WTC11 (cell line): ENCODE measurements around the gene SNX25. TPM values are rescaled to one million over a fixed set of nuclear protein-coding genes. Genes with fewer than 3 reads are reported as not detected.

Experiments used
- AFF4 ChIP-seq: sonication (generic); formaldehyde crosslinking; IDR thresholded peaks from 2 replicates; pipeline ENCODE4 v1.8.1; 2023; ENCODE audit warnings: mild to moderate bottlenecking, missing genetic modification reagents, borderline replicate concordance
- ERG ChIP-seq: fragments of 250-450 bp; sonication (Bioruptor Pico); IDR thresholded peaks from 2 replicates; pipeline ENCODE4 v1.8.0; 2021; ENCODE audit warnings: mild to moderate bottlenecking
- GRHL2 ChIP-seq: fragments of 250-450 bp; sonication (Bioruptor Pico); IDR thresholded peaks from 2 replicates; pipeline ENCODE4 v1.8.0; 2022; ENCODE audit warnings: mild to moderate bottlenecking, moderate library complexity; ENCODE audit not compliant: insufficient replicate concordance, severe bottlenecking
- HMGA2 ChIP-seq: fragments of 250-450 bp; sonication (Bioruptor Pico); IDR thresholded peaks from 2 replicates; pipeline ENCODE4 v1.4.0; 2021; ENCODE audit warnings: mild to moderate bottlenecking, moderate library complexity
- HMGXB4 ChIP-seq: sonication (generic); formaldehyde crosslinking; IDR thresholded peaks from 2 replicates; pipeline ENCODE4 v1.8.1; 2023; ENCODE audit warnings: mild to moderate bottlenecking, moderate library complexity, missing genetic modification reagents
- IRF2 ChIP-seq: sonication (generic); formaldehyde crosslinking; IDR thresholded peaks from 2 replicates; pipeline ENCODE4 v1.8.0; 2022; ENCODE audit warnings: low read depth, missing genetic modification reagents, borderline replicate concordance
- JUN ChIP-seq: sonication (generic); formaldehyde crosslinking; IDR thresholded peaks from 2 replicates; pipeline ENCODE4 v1.8.0; 2023; ENCODE audit warnings: mild to moderate bottlenecking, missing genetic modification reagents
- KAT7 ChIP-seq: sonication (generic); formaldehyde crosslinking; IDR thresholded peaks from 2 replicates; pipeline ENCODE4 v1.8.1; 2023; ENCODE audit warnings: missing genetic modification reagents, mild to moderate bottlenecking, borderline replicate concordance
- NFYB ChIP-seq: sonication (generic); formaldehyde crosslinking; conservative IDR thresholded peaks from 2 replicates; pipeline ENCODE4 v1.8.0; 2022; ENCODE audit warnings: low read depth, missing genetic modification reagents
- TCF7 ChIP-seq: sonication (generic); formaldehyde crosslinking; IDR thresholded peaks from 2 replicates; pipeline ENCODE4 v1.8.0; 2022; ENCODE audit warnings: mild to moderate bottlenecking, low read depth, missing genetic modification reagents, moderate library complexity
- TEAD1 ChIP-seq: sonication (generic); formaldehyde crosslinking; IDR thresholded peaks from 2 replicates; pipeline ENCODE4 v1.8.0; 2022; ENCODE audit warnings: mild to moderate bottlenecking, missing genetic modification reagents
- TP53 ChIP-seq: sonication (generic); formaldehyde crosslinking; IDR thresholded peaks from 2 replicates; pipeline ENCODE4 v1.8.1; 2023; ENCODE audit warnings: mild to moderate bottlenecking, missing genetic modification reagents
- ZNF138 ChIP-seq: sonication (generic); formaldehyde crosslinking; conservative IDR thresholded peaks from 2 replicates; pipeline ENCODE4 v1.8.1; 2022; ENCODE audit warnings: mild to moderate bottlenecking, moderate library complexity, missing genetic modification reagents
- ZNF423 ChIP-seq: fragments of 250-450 bp; sonication (Bioruptor Pico); IDR thresholded peaks from 2 replicates; pipeline ENCODE4 v2.1.2; 2022; ENCODE audit warnings: mild to moderate bottlenecking, moderate library complexity
- ZNF671 ChIP-seq: fragments of 250-450 bp; sonication (Bioruptor Pico); IDR thresholded peaks from 2 replicates; pipeline ENCODE4 v1.8.0; 2021; ENCODE audit warnings: mild to moderate bottlenecking
- total RNA-seq: library from RNA; stranded (reverse); gene quantifications from 3 replicates; pipeline ENCODE4 v1.2.3, GENCODE V29; 2021
- TF ChIP-seq, protein P1 (sequence below): sonication (generic); formaldehyde crosslinking; IDR thresholded peaks from 2 replicates; pipeline ENCODE4 v1.8.0; 2022; ENCODE audit warnings: mild to moderate bottlenecking, missing genetic modification reagents
- TF ChIP-seq, protein P2 (sequence below): fragments of 250-450 bp; sonication (Bioruptor Pico); IDR thresholded peaks from 2 replicates; pipeline ENCODE4 v1.9.0; 2021; ENCODE audit warnings: moderate library complexity, mild to moderate bottlenecking, inconsistent platforms, borderline replicate concordance
- TF ChIP-seq, protein P3 (sequence below): sonication (generic); formaldehyde crosslinking; IDR thresholded peaks from 2 replicates; pipeline ENCODE4 v1.8.0; 2022; ENCODE audit warnings: mild to moderate bottlenecking, missing genetic modification reagents
- TF ChIP-seq, protein P4 (sequence below): sonication (generic); formaldehyde crosslinking; IDR thresholded peaks from 2 replicates; pipeline ENCODE4 v1.8.1; 2023; ENCODE audit warnings: mild to moderate bottlenecking, missing genetic modification reagents, moderate library complexity

Gene SNX25
- total RNA-seq, 1 experiment from 2014 or later, result 16.9 TPM

DNA sequence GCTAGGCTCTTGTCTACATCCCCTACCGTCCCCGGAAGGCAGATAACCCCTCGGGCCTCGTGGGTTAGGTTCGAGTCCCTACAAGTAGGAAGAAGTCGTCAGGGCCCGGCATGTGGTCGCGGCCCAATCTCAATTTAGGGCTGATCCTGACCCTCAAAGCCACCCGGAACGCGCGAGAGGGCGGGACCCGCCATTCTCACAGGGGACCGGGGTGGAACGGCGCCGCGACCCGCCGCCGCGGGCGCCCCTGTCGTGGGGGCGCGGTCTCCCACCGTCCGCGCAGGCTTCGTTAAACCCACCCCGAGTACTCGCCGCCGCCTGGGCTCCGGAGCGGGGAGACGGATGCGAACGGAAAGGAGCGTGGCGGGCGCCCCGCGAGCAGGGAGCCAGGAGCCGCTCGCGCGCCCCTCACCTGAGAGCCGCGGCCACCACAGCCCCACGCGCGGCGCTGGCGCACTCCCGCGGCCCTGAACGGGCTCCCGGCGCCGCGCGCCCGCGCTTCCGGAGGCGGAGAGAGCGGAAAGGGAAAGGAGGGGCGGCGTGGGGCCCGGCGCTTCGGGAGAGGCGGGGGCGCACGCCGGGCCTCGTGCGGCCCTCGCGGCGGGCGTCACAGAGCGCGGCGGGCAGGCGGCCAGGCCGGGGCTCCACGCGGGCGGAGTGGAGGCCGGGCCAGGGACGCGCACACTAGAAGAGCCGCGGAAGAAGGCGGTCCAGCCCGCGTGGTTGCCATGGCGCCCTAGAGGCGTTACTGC lies 5.7 kb upstream of the SNX25 start, which contains the start of gene CFAP97 (continued):
- TF ChIP-seq, protein P1, sequence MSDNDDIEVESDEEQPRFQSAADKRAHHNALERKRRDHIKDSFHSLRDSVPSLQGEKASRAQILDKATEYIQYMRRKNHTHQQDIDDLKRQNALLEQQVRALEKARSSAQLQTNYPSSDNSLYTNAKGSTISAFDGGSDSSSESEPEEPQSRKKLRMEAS (CRISPR knock-in tag), result peak; percentile 68; the same call in 1 of the 2 replicates
- TF ChIP-seq AFF4 (no peak), HMGA2 (no peak), TCF7 (CRISPR knock-in tag) (peak; percentile 78; the same call in 1 of the 2 replicates), TEAD1 (peak; percentile 81), ERG (CRISPR knock-in tag) (no peak), NFYB (CRISPR knock-in tag) (0 out of 2 replicates have a peak, but pooled peaks have one; percentile 33), IRF2 (CRISPR knock-in tag) (0 out of 2 replicates have a peak, but pooled peaks have one; percentile 41), ZNF138 (CRISPR knock-in tag) (no peak), ZNF671 (CRISPR knock-in tag) (no peak), JUN (CRISPR knock-in tag) (0 out of 2 replicates have a peak, but pooled peaks have one; percentile 47), GRHL2 (no peak), ZNF423 (CRISPR knock-in tag) (no peak), TP53 (CRISPR knock-in tag) (0 out of 2 replicates have a peak, but pooled peaks have one; percentile 63), HMGXB4 (CRISPR knock-in tag) (peak; percentile 69; the same call in 1 of the 2 replicates), KAT7 (peak; percentile 81; the same call in 1 of the 2 replicates)
- TF ChIP-seq, protein P2, sequence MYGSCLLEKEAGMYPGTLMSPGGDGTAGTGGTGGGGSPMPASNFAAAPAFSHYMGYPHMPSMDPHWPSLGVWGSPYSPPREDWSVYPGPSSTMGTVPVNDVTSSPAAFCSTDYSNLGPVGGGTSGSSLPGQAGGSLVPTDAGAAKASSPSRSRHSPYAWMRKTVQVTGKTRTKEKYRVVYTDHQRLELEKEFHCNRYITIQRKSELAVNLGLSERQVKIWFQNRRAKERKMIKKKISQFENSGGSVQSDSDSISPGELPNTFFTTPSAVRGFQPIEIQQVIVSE (CRISPR knock-in tag), result no peak
- TF ChIP-seq, protein P3, sequence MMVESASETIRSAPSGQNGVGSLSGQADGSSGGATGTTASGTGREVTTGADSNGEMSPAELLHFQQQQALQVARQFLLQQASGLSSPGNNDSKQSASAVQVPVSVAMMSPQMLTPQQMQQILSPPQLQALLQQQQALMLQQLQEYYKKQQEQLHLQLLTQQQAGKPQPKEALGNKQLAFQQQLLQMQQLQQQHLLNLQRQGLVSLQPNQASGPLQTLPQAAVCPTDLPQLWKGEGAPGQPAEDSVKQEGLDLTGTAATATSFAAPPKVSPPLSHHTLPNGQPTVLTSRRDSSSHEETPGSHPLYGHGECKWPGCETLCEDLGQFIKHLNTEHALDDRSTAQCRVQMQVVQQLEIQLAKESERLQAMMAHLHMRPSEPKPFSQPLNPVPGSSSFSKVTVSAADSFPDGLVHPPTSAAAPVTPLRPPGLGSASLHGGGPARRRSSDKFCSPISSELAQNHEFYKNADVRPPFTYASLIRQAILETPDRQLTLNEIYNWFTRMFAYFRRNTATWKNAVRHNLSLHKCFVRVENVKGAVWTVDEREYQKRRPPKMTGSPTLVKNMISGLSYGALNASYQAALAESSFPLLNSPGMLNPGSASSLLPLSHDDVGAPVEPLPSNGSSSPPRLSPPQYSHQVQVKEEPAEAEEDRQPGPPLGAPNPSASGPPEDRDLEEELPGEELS, result peak; percentile 73
- TF ChIP-seq, protein P4, sequence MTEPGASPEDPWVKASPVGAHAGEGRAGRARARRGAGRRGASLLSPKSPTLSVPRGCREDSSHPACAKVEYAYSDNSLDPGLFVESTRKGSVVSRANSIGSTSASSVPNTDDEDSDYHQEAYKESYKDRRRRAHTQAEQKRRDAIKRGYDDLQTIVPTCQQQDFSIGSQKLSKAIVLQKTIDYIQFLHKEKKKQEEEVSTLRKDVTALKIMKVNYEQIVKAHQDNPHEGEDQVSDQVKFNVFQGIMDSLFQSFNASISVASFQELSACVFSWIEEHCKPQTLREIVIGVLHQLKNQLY (CRISPR knock-in tag), result no peak
